MCF 10A (cell line): Measurements from ENCODE around the gene ADO. TPM values are rescaled to one million over a fixed set of nuclear protein-coding genes. Genes with fewer than 3 reads are reported as not detected.
"Not testable (repeated sequence)": the region's sequence is repeated elsewhere in the genome, so short reads cannot be mapped to it uniquely, and the experiment has no call there.

Experiments
- BruUV-seq: library from RNA; stranded (reverse); fragments of 400-500 nt; replicated peaks from 2 replicates; lab custom pipeline; 2021; lab: Mats Ljungman, UMichigan
- CTCF ChIA-PET: fragments of 300-600 bp; sonication (Branson Sonifier 250); formaldehyde crosslinking; extraction: SDS; loops from one replicate; lab custom pipeline; 2021; ENCODE audit warnings: antibody characterized with exemption, inconsistent platforms; lab: Yijun Ruan, JAX
- POLR2A ChIA-PET: fragments of 300-600, 350-650 bp; sonication (Branson Sonifier 250); formaldehyde crosslinking; extraction: SDS; loops from one replicate; lab custom pipeline; 2020; ENCODE audit warnings: antibody characterized with exemption, inconsistent platforms; lab: Yijun Ruan, JAX
- DNase-seq: peaks from one replicate; pipeline ENCODE4 v3.0.0-alpha.2; 2018; ENCODE audit not compliant: unreplicated experiment
- H3K27ac Mint-ChIP-seq: one replicate; pipeline ENCODE4 v1.8.0; 2022; ENCODE audit warnings: mild to moderate bottlenecking, low read depth, mixed read lengths; ENCODE audit not compliant: unreplicated experiment
- H3K27me3 Mint-ChIP-seq: one replicate; pipeline ENCODE4 v1.8.0; 2022; ENCODE audit warnings: mixed read lengths; ENCODE audit not compliant: insufficient read depth, unreplicated experiment
- H3K36me3 Mint-ChIP-seq: one replicate; pipeline ENCODE4 v1.8.0; 2022; ENCODE audit warnings: mild to moderate bottlenecking, moderate library complexity, mixed read lengths; ENCODE audit not compliant: insufficient read depth, unreplicated experiment
- H3K4me1 Mint-ChIP-seq: one replicate; pipeline ENCODE4 v1.8.0; 2022; ENCODE audit warnings: mixed read lengths; ENCODE audit not compliant: insufficient read depth, unreplicated experiment
- H3K4me3 Mint-ChIP-seq: one replicate; pipeline ENCODE4 v1.8.0; 2022; ENCODE audit warnings: mild to moderate bottlenecking, moderate library complexity, mixed read lengths; ENCODE audit not compliant: unreplicated experiment
- H3K9me3 Mint-ChIP-seq: one replicate; pipeline ENCODE4 v1.8.0; 2022; ENCODE audit warnings: mixed read lengths; ENCODE audit not compliant: unreplicated experiment
- intact Hi-C: fragments of 100-400 bp; cut with micrococcal nuclease; formaldehyde crosslinking; loops from 2 replicates; pipeline ENCODE4 v1.14.1; 2022
- total RNA-seq: library from RNA; stranded (reverse); gene quantifications from 2 replicates; pipeline ENCODE4 v1.2.3, GENCODE V29; 2022
- TF ChIP-seq, protein P1 (sequence below): fragments of 200-600 bp; IDR thresholded peaks from one replicate; pipeline ENCODE4 v1.8.0; 2022; ENCODE audit warnings: antibody characterized with exemption, mild to moderate bottlenecking; ENCODE audit not compliant: unreplicated experiment

The ADO gene
- total RNA-seq, 1 experiment from 2014 or later: 24.3 TPM

GRCh38 chr10:62772186-62772974 lies 32.1 kb upstream of the ADO start:
- DNase-seq: no peak
- TF ChIP-seq, protein P1, sequence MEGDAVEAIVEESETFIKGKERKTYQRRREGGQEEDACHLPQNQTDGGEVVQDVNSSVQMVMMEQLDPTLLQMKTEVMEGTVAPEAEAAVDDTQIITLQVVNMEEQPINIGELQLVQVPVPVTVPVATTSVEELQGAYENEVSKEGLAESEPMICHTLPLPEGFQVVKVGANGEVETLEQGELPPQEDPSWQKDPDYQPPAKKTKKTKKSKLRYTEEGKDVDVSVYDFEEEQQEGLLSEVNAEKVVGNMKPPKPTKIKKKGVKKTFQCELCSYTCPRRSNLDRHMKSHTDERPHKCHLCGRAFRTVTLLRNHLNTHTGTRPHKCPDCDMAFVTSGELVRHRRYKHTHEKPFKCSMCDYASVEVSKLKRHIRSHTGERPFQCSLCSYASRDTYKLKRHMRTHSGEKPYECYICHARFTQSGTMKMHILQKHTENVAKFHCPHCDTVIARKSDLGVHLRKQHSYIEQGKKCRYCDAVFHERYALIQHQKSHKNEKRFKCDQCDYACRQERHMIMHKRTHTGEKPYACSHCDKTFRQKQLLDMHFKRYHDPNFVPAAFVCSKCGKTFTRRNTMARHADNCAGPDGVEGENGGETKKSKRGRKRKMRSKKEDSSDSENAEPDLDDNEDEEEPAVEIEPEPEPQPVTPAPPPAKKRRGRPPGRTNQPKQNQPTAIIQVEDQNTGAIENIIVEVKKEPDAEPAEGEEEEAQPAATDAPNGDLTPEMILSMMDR: no peak
- Mint-ChIP-seq H3K36me3 (no peaks in the 10 kb centered on the region), H3K9me3 (no peaks in the 10 kb centered on the region), H3K27ac (no peak overlapping the region), H3K4me3 (no peak overlapping the region), H3K27me3 (no peaks in the 10 kb centered on the region), H3K4me1 (no peaks in the 10 kb centered on the region)
- ChIA-PET POLR2A (no interaction called here), CTCF (interaction anchor here (0.6 to 1.1 kb wide), 2 partner anchors 43 to 335 kb away, joined by 3 read pairs; no protein-coding TSS in a partner anchor)
- intact Hi-C loops: no loop called here
- BruUV-seq: no TSS peak

GRCh38 chr10:62778125-62778524 lies 26.4 kb upstream of the ADO start:
- POLR2A ChIA-PET: no interaction called here
- no peaks in the 10 kb centered on the region for H3K36me3 Mint-ChIP-seq

GRCh38 chr10:62779487-62780248 lies 24.9 kb upstream of the ADO start:
- POLR2A ChIA-PET: interaction anchor here (0.6 kb wide), 2 partner anchors 98 to 773 kb away, joined by 3 to 4 read pairs; no protein-coding TSS in a partner anchor
- intact Hi-C loops: no loop called here
- Mint-ChIP-seq H3K4me1 (peaks cover 7% of the 10 kb centered on the region), H3K27me3 (peaks cover 10% of the 10 kb centered on the region), H3K36me3 (no peaks in the 10 kb centered on the region), H3K4me3 (no peak overlapping the region), H3K27ac (no peak overlapping the region), H3K9me3 (peaks cover 6% of the 10 kb centered on the region)
- DNase-seq: peak; percentile 54
- BruUV-seq: no TSS peak
- TF ChIP-seq, protein P1: no peak
- CTCF ChIA-PET: interaction anchor here (0.8 to 2.3 kb wide), 2 partner anchors 9 to 23 kb away, joined by 3 to 7 read pairs; no protein-coding TSS in a partner anchor

More at GRCh38 chr10:62778125-62778524, 26.4 kb upstream of the ADO start:
- H3K4me3 Mint-ChIP-seq: no peak overlapping the region
- H3K4me1 Mint-ChIP-seq: peaks cover 7% of the 10 kb centered on the region
- H3K27me3 Mint-ChIP-seq: peaks cover 5% of the 10 kb centered on the region
- BruUV-seq: no TSS peak
- H3K9me3 Mint-ChIP-seq: no peaks in the 10 kb centered on the region
- intact Hi-C loops: no loop called here
- H3K27ac Mint-ChIP-seq: no peak overlapping the region
- DNase-seq: no peak
- CTCF ChIA-PET: no interaction called here
- TF ChIP-seq, protein P1: no peak

DNA sequence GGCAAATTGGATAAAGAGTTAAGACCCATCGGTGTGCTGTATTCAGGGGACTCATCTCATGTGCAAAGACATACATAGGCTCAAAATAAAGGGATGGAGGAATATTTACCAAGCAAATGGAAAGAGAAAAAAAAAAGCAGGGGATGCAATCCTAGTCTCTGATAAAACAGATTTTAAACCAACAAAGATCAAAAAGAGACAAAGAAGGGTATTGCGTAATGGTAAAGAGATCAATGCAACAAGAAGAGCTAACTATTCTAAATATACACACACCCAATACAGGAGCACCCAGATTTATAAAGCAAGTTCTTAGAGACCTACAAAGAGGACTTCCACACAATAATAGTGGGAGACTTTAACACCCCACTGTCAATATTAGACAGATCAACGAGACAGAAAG lies 20.0 kb upstream of the ADO start:
- BruUV-seq, CTCF ChIA-PET, DNase-seq, H3K4me1 Mint-ChIP-seq, H3K36me3 Mint-ChIP-seq, H3K27ac Mint-ChIP-seq, intact Hi-C loops, H3K4me3 Mint-ChIP-seq: not testable (repeated sequence)
- Mint-ChIP-seq H3K27me3 (peaks cover 10% of the 10 kb centered on the region), H3K9me3 (peaks cover 17% of the 10 kb centered on the region)
- POLR2A ChIA-PET: interaction anchor here (1.2 kb wide), 1 partner anchor 20 kb away, joined by 3 read pairs; the partner anchor contains the start of gene ADO

DNA sequence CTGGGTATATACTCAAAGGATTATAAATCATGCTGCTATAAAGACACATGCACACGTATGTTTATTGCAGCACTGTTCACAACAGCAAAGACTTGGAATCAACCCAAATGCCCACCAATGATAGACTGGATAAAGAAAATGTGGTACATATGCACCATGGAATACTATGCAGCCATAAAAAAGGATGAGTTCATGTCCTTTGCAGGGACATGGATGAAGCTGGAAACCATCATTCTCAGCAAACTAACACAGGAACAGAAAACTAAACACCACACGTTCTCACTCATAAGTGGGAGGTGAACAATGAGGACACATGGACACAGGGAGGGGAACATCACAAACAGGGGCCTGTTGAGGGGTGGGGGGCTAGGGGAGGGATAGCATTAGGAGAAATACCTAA lies 16.2 kb upstream of the ADO start:
- H3K9me3 Mint-ChIP-seq: peaks cover 17% of the 10 kb centered on the region
- H3K4me1 Mint-ChIP-seq, POLR2A ChIA-PET, H3K36me3 Mint-ChIP-seq, BruUV-seq, H3K27me3 Mint-ChIP-seq, intact Hi-C loops, DNase-seq, H3K4me3 Mint-ChIP-seq, H3K27ac Mint-ChIP-seq: not testable (repeated sequence)
- CTCF ChIA-PET: interaction anchor here (0.8 kb wide), 1 partner anchor 18 kb away, joined by 3 read pairs; no protein-coding TSS in a partner anchor
